H1 (cell line): ENCODE measurements around the gene RIIAD1. TPM values are rescaled to one million over a fixed set of nuclear protein-coding genes. Genes with fewer than 3 reads are reported as not detected.

ENCODE experiments used
- CTCF ChIA-PET: fragments of 300-600 bp; sonication (Branson Sonifier 250); formaldehyde crosslinking; loops from one replicate; lab custom pipeline; 2021; ENCODE audit not compliant: partially characterized antibody; lab: Charles Lee
- POLR2A ChIA-PET: fragments of 300-600 bp; sonication (Branson Sonifier 250); formaldehyde crosslinking; loops from one replicate; lab custom pipeline; 2021; ENCODE audit warnings: inconsistent platforms; ENCODE audit not compliant: partially characterized antibody; lab: Charles Lee
- DNase-seq, 2 experiments: peaks; one replicate each; pipeline versions ENCODE4 v3.0.0 to v3.0.0-alpha.2; 2010 to 2022; ENCODE audit warnings: low spot score in 2 of 2, low read depth in 1 of 2, mixed read lengths in 1 of 2
- FAIRE-seq: peaks from 2 replicates; lab custom pipeline; 2011; peaks lifted over from hg19 to GRCh38; lab: Jason Lieb, UNC
- H2AFZ ChIP-seq: 2 replicates; pipeline ENCODE4 v1.8.1; 2012; ENCODE audit warnings: low read length, inconsistent platforms
- H2AK5ac ChIP-seq: 2 replicates; pipeline ENCODE4 v1.6.1; 2013; ENCODE audit warnings: low read depth, low read length
- H2BK120ac ChIP-seq: replicated peaks from 2 replicates; pipeline ENCODE3; 2013; ENCODE audit warnings: low read depth, low read length, inconsistent platforms
- H2BK12ac ChIP-seq: 2 replicates; pipeline ENCODE4 v1.6.1; 2013; ENCODE audit warnings: low read depth, low read length
- H2BK15ac ChIP-seq: 2 replicates; pipeline ENCODE4 v1.6.1; 2013; ENCODE audit warnings: low read length
- H2BK20ac ChIP-seq: 2 replicates; pipeline ENCODE4 v1.6.1; 2013; ENCODE audit warnings: low read length
- H2BK5ac ChIP-seq: 2 replicates; pipeline ENCODE4 v1.6.1; 2013; ENCODE audit warnings: low read depth, low read length
- H3K14ac ChIP-seq: 2 replicates; pipeline ENCODE4 v1.6.1; 2013; ENCODE audit warnings: inconsistent platforms; ENCODE audit not compliant: insufficient read length
- H3K18ac ChIP-seq: 2 replicates; pipeline ENCODE4 v1.6.1; 2013; ENCODE audit warnings: low read length; ENCODE audit errors: extremely low read depth
- H3K23ac ChIP-seq: 2 replicates; pipeline ENCODE4 v1.6.1; 2013; ENCODE audit warnings: inconsistent platforms; ENCODE audit not compliant: insufficient read length
- H3K23me2 ChIP-seq: 2 replicates; pipeline ENCODE4 v1.6.1; 2013; ENCODE audit warnings: low read depth, low read length
- H3K27ac ChIP-seq: 2 replicates; pipeline ENCODE4 v1.6.1; 2011; ENCODE audit warnings: low read depth, low read length, inconsistent platforms
- H3K27me3 ChIP-seq, 4 experiments: replicated peaks in 1 of 4; 1 replicate in 1 of 4; 2 replicates in 3 of 4; pipeline versions ENCODE4 v1.6.1 to v1.8.1; 2011 to 2013; ENCODE audit warnings: low read length in 3 of 4, mild to moderate bottlenecking in 3 of 4, inconsistent platforms in 2 of 4, mixed read lengths in 2 of 4, moderate library complexity in 1 of 4; ENCODE audit not compliant: control insufficient read depth in 3 of 4, insufficient read depth in 3 of 4; ENCODE audit errors: extremely low read depth in 1 of 4
- H3K36me3 ChIP-seq, 4 experiments: 2 replicates each; pipeline versions ENCODE4 v1.6.1 to v1.8.1; 2011 to 2013; ENCODE audit warnings: mild to moderate bottlenecking in 4 of 4, low read length in 3 of 4, moderate library complexity in 2 of 4, control low read depth in 1 of 4, inconsistent platforms in 1 of 4; ENCODE audit not compliant: insufficient read depth in 4 of 4, control insufficient read depth in 2 of 4
- H3K4ac ChIP-seq: replicated peaks from 2 replicates; pipeline ENCODE3; 2013; ENCODE audit warnings: low read length, low read depth, mixed read lengths, inconsistent platforms; ENCODE audit not compliant: insufficient read length
- H3K4me1 ChIP-seq, 4 experiments: replicated peaks in 1 of 4; 1 replicate in 1 of 4; 2 replicates in 3 of 4; pipeline versions ENCODE4 v1.6.1 to v1.8.1; 2011 to 2013; ENCODE audit warnings: low read length in 3 of 4, inconsistent platforms in 2 of 4, mixed read lengths in 1 of 4; ENCODE audit not compliant: insufficient read depth in 4 of 4, control insufficient read depth in 3 of 4
- H3K4me2 ChIP-seq, 2 experiments: 2 replicates each; pipeline versions ENCODE4 v1.6.1 to v1.8.1; 2011 to 2013; ENCODE audit warnings: low read depth in 2 of 2, low read length in 2 of 2, control low read depth in 1 of 2, inconsistent platforms in 1 of 2, mild to moderate bottlenecking in 1 of 2; ENCODE audit not compliant: insufficient read depth in 1 of 2
- H3K4me3 ChIP-seq, 4 experiments: fragments of 200-600, 300-600 bp in 1 of 4; sonication (generic), shearing (Covaris generic), sonication (Bioruptor Twin) in 1 of 4; 2 replicates each; pipeline versions ENCODE4 v1.5.1 to v1.8.1; 2011 to 2016; ENCODE audit warnings: low read length in 4 of 4, low read depth in 3 of 4, control low read depth in 2 of 4, inconsistent platforms in 2 of 4, mild to moderate bottlenecking in 2 of 4, mixed read lengths in 1 of 4, moderate library complexity in 1 of 4; ENCODE audit not compliant: insufficient read depth in 2 of 4; ENCODE audit errors: extremely low read depth in 1 of 4
- H3K56ac ChIP-seq: replicated peaks from 2 replicates; pipeline ENCODE3; 2013; ENCODE audit warnings: low read depth, mild to moderate bottlenecking, mixed read lengths, low read length, inconsistent platforms; ENCODE audit not compliant: insufficient read length
- H3K79me1 ChIP-seq: 2 replicates; pipeline ENCODE4 v1.6.1; 2013; ENCODE audit warnings: low read depth, low read length, control low read depth
- H3K79me2 ChIP-seq, 2 experiments: 2 replicates each; pipeline versions ENCODE4 v1.6.1 to v1.8.1; 2012 to 2013; ENCODE audit warnings: low read length in 2 of 2, mild to moderate bottlenecking in 2 of 2, inconsistent platforms in 1 of 2; ENCODE audit not compliant: insufficient read depth in 2 of 2, control insufficient read depth in 1 of 2
- H3K9ac ChIP-seq, 4 experiments: replicated peaks in 1 of 4; 1 replicate in 1 of 4; 2 replicates in 3 of 4; pipeline versions ENCODE4 v1.6.1 to v1.8.1; 2011 to 2013; ENCODE audit warnings: low read depth in 3 of 4, low read length in 3 of 4, control low read depth in 2 of 4, mild to moderate bottlenecking in 2 of 4, moderate library complexity in 2 of 4, inconsistent platforms in 1 of 4; ENCODE audit errors: extremely low read depth in 1 of 4
- H3K9me3 ChIP-seq, 2 experiments: 2 replicates each; pipeline versions ENCODE4 v1.6.1 to v1.8.1; 2012 to 2013; ENCODE audit warnings: mild to moderate bottlenecking in 2 of 2, moderate library complexity in 2 of 2, control low read depth in 1 of 2, inconsistent platforms in 1 of 2, low read depth in 1 of 2, low read length in 1 of 2, mixed read lengths in 1 of 2; ENCODE audit not compliant: insufficient read depth in 2 of 2
- H4K20me1 ChIP-seq, 2 experiments: replicated peaks in 1 of 2; 2 replicates each; pipeline versions ENCODE3 to v1.8.1; 2011 to 2013; ENCODE audit warnings: inconsistent platforms in 2 of 2, low read length in 2 of 2, mild to moderate bottlenecking in 1 of 2; ENCODE audit not compliant: insufficient read depth in 2 of 2, control insufficient read depth in 1 of 2
- H4K5ac ChIP-seq: 2 replicates; pipeline ENCODE4 v1.6.1; 2013; ENCODE audit warnings: low read length, low read depth, mixed read lengths, inconsistent platforms; ENCODE audit not compliant: insufficient read length
- H4K8ac ChIP-seq: 2 replicates; pipeline ENCODE4 v1.8.0; 2013; ENCODE audit warnings: mild to moderate bottlenecking, moderate library complexity, low read length, inconsistent platforms; ENCODE audit not compliant: insufficient read depth; ENCODE audit errors: extremely low read depth
- H4K91ac ChIP-seq: replicated peaks from 2 replicates; pipeline ENCODE3; 2013; ENCODE audit warnings: low read length, mixed read lengths, inconsistent platforms; ENCODE audit not compliant: insufficient read length
- FOSL1 ChIP-seq: IDR thresholded peaks from 2 replicates; pipeline ENCODE4 v1.6.1; 2011; ENCODE audit warnings: mild to moderate bottlenecking, low read depth, low read length, moderate library complexity; ENCODE audit not compliant: insufficient read depth
- TEAD4 ChIP-seq: IDR thresholded peaks from 2 replicates; pipeline ENCODE4 v1.6.1; 2012; ENCODE audit warnings: low read depth, low read length, inconsistent platforms, mixed read lengths
- polyA plus RNA-seq, 7 experiments: library from polyadenylated mRNA; depleted of rRNA in 3 of 7; stranded (reverse) in 5 of 7; unstranded in 2 of 7; fragments of >200 nt in 5 of 7; fragments of 200-250 nt in 2 of 7; gene quantifications; 1 replicate in 5 of 7; 2 replicates in 1 of 7; 4 replicates in 1 of 7; pipeline versions ENCODE4 v1.2.1 to v1.2.3, GENCODE V29; 2011 to 2013; ENCODE audit warnings: missing spikeins in 2 of 7, mixed read lengths in 2 of 7
- total RNA-seq: library from RNA; stranded (reverse); fragmentation: NEBNext Ultra II Directional; extraction: Animal tissue kit (Norgen Biotek cat#: 25700); gene quantifications from 2 replicates; pipeline ENCODE4 v1.2.1, GENCODE V29; 2021

The RIIAD1 gene
- total and polyA plus RNA-seq, 2 of the 8 experiments (the other 6 are each of a cell fraction or from before 2014, with no cell fraction given): not detected

- no peak overlapping the region for H2BK120ac ChIP-seq
- H3K9ac ChIP-seq: no peak overlapping the region
- no peak overlapping the region for H4K5ac ChIP-seq
- H3K4me1 ChIP-seq: peaks cover 0 to 5% (median 3%) of the 10 kb centered on the region in 4 experiments; a peak in 3 of 7 replicates
- no peak overlapping the region for H3K4me2 ChIP-seq
- no peak overlapping the region for H2BK20ac ChIP-seq
- H3K14ac ChIP-seq: no peak overlapping the region
- no peak overlapping the region for H2AFZ ChIP-seq
- FAIRE-seq: no peak
- no peaks in the 10 kb centered on the region; a peak in 1 of 7 replicates for H3K27me3 ChIP-seq
- no peak overlapping the region for H3K4me3 ChIP-seq
- no peak overlapping the region for H2BK12ac ChIP-seq
- H3K18ac ChIP-seq: no peak overlapping the region
- POLR2A ChIA-PET: no interaction called here
- no peak for TF ChIP-seq FOSL1
- no peak for TF ChIP-seq TEAD4
- TF ChIP-seq, all 59 proteins: peak for 0
- CTCF ChIA-PET: interaction anchor here (0.8 to 2.6 kb wide), 5 partner anchors 21 to 143 kb away, joined by 3 to 7 read pairs (median 4); partner anchors contain the start of gene CELF3
- no peaks in the 10 kb centered on the region for H4K20me1 ChIP-seq
- H3K9me3 ChIP-seq: peaks cover 16 to 18% of the 10 kb centered on the region in 2 experiments
- no peak overlapping the region for H2BK15ac ChIP-seq
- H2AK5ac ChIP-seq: no peak overlapping the region
- no peak overlapping the region for H3K23ac ChIP-seq
- no peak overlapping the region for H3K56ac ChIP-seq
- H3K79me2 ChIP-seq: no peaks in the 10 kb centered on the region
- no peaks in the 10 kb centered on the region for H3K79me1 ChIP-seq
- no peak for DNase-seq
- H2BK5ac ChIP-seq: no peak overlapping the region
- H3K27ac ChIP-seq: no peak overlapping the region
- no peak overlapping the region for H4K8ac ChIP-seq
- H3K36me3 ChIP-seq: no peaks in the 10 kb centered on the region
- no peak overlapping the region for H3K4ac ChIP-seq
- H3K23me2 ChIP-seq: no peaks in the 10 kb centered on the region
- no peak overlapping the region for H4K91ac ChIP-seq
Observed at GRCh38 chr1:151737479-151737878, 16.2 kb downstream of the RIIAD1 start.
